Stimulated activated CD4-positive, alpha-beta T cell treated with anti-CD3 and anti-CD28 coated beads, Interleukin-2, amount 100 ng/mL, for 24 hours (primary cell): Measurements from ENCODE around the gene EFS.

Experiments
- DNase-seq, 2 donors: peaks; one replicate each; pipeline ENCODE4 v3.0.0-alpha.2; 2020

Gene EFS

DNA sequence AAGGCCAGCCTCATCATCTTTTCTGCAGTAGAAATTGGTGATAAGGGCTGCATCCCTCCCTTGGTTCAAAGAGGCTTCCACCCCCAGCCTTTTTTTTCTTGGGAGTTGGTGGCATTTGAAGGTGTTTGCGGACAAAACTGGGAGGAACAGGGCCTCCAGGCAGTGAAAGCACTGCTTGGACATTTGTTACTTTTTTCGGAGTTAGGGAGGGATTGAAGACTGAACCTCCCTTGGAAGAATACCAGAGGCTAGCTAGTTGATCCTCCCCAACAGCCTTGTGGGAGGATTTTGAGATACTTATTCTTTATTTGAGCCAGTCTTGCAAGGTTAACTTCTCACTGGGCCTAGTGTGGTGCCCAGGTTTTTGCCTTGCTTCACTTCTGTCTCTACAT lies 40.5 kb downstream of the EFS start:
- no peak for DNase-seq

- no peak for DNase-seq
These were observed 41.0 kb downstream of the EFS start for GRCh38 chr14:23323838-23324454.

DNA sequence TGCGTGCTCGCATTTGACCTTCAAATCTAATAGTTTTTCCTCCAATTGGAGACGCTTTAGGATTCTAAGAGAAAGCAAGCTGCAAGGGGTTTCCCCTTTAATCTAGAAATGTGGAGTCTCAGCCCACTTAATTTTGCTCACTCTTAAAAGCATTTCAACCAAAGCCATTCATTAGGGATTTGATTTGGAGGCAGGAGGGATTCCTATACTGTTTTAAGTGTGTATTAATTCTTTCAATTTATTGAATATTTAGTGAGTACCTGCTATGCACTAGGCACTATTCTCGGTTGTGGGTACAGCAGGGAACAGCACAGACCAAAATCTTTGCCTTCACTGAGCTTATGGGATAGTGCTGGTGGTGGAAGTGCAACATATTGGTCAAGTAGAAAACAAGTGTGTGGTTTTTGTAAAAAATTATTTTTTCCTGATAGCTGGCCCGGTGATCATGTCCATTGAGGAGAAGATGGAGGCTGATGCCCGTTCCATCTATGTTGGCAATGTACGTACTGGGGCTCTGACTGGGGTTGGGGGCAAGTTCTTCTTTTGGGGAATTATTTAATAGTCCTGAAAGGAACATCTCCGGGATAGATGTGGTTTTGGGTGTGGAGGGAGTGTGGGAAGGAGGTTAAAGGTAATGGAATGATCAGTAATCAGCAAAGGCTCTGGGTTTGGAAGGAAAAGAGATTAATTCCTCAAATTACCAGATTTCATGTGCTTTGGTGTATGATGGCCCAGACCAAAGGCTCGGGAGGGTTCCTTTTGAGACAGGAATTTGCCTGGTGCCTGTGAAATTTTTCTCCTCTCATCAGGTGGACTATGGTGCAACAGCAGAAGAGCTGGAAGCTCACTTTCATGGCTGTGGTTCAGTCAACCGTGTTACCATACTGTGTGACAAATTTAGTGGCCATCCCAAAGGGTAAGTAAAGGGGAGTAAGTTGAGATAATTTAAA lies 42.1 kb downstream of the EFS start:
- no peak for DNase-seq

- peak; percentile 60 to 67 for DNase-seq
These were observed 43.1 kb downstream of the EFS start for GRCh38 chr14:23321572-23322547.

- DNase-seq: peak; percentile 95 to 96
These were observed 44.1 kb downstream of the EFS start, which contains the start of gene PABPN1 for GRCh38 chr14:23320584-23321571. Gene PABPN1, plus strand, starts transcription at chr14:23321457. Its CDS starts 13 bp downstream, at chr14:23321470.

DNA sequence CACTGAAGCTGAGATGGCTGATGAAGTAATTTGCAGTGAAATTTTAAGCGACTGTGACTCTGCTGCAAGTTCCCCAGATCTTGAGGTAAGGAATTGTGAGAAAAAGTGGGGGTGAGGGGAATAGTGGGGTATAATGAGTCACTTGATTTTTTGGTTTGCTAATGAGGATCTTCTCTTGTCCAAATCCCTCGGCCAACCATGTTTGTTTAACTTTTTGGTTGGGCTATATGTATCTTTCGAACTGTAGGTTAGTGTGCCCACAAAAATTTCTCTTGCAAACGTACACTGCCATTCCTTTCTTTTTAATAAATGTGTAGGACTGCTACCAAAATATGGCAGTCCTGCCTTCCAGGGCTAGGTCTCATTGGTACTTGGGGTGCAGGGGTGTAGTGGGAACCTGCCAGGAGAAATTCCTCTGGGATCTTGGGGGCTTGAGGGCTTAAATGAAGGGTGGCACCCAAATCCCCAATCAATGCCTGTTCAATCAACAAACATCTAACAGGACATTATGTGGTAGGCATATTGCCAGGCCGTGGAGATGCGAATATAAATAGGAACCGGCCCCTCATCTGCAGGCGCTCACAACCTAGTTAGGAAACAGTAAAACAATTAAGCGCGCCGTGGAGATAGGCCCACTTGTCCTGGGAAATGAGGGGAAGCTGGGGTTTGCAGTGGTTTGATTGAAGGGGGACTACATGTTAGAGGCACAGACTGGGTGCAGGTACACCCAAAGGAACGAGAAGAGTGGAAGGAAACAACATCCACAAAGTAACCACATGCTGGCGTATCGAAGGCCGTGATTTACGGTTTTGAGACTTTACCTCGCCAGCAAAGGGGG lies 45.0 kb downstream of the EFS start:
- no peak for DNase-seq

- DNase-seq: no peak
These were observed 48.7 kb downstream of the EFS start for GRCh38 chr14:23316300-23316699.

GRCh38 chr14:23310546-23310945 lies 54.4 kb downstream of the EFS start:
- DNase-seq: no peak

- no peak for DNase-seq
These were observed 56.1 kb downstream of the EFS start for GRCh38 chr14:23308721-23309445.

DNA sequence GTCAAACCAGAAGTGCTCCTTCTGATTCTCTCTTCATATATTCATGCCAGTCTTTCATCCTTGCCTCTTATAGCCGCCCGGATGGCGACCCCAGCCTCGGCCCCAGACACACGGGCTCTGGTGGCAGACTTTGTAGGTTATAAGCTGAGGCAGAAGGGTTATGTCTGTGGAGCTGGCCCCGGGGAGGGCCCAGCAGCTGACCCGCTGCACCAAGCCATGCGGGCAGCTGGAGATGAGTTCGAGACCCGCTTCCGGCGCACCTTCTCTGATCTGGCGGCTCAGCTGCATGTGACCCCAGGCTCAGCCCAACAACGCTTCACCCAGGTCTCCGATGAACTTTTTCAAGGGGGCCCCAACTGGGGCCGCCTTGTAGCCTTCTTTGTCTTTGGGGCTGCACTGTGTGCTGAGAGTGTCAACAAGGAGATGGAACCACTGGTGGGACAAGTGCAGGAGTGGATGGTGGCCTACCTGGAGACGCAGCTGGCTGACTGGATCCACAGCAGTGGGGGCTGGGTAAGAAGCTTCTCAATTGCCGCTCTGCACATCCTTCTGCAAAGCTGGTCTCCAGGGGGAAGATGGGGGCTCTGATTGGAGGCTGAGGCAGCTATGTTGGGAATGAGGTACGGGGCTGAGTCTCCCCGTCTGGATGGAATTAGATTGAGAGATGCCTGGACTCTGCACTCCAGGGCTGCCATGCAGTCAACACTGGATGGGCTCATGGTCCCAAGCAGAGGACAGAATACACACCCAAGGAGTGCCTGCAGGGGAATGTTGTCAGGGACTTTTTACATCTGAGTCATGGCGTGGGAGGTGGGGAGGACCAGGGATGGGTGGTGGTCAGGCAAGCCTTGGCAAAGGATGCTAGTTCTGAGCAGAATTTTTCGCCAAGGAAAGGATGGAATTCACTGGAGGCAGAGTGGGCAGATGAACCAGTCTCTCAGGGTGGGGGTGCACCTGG lies 57.0 kb downstream of the EFS start:
- DNase-seq: no peak

DNA sequence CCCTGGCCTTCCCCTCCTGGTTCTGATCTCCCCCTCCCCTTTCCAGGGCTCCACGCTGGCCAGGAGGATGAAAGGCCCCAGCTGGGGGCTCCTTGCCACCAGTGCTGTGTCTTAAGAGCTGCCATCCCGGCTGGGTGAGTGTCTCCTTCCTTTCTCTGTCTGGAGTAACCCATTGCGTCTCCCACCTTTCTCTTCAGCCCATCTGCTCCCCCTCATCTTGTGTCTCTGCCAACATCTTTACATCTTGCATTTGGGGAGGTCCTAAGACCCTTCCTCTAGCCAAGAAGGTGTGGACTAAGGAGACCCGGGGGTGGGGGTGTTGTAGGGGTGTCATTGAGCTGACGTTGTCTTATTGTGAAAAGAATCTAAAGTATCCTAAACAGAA lies 57.8 kb downstream of the EFS start:
- no peak for DNase-seq

- no peak for DNase-seq
These were observed 58.4 kb downstream of the EFS start, which contains the start of gene BCL2L2 for GRCh38 chr14:23306412-23307145. Gene BCL2L2, plus strand, starts transcription at chr14:23306833. Its CDS starts 935 bp downstream, at chr14:23307768.
